Adrenal gland (tissue), 12 donors: Measurements from ENCODE around the gene OLFM2. TPM values are rescaled to one million over a fixed set of nuclear protein-coding genes. Genes with fewer than 3 reads are reported as not detected.

ENCODE experiments used
- DNase-seq, 7 donors: peaks; one replicate each; pipeline ENCODE4 v3.0.0-alpha.2; 2019 to 2020
- H3K27ac ChIP-seq, 5 donors: fragments of 200-600 bp; sonication (generic) in 4 of 5; 1 replicate in 3 of 5; 2 replicates in 2 of 5; pipeline versions ENCODE4 v1.5.1 to v1.8.0; 2016 to 2020; ENCODE audit warnings: mild to moderate bottlenecking in 1 of 5
- H3K27me3 ChIP-seq: fragments of 200-600 bp; 2 replicates; pipeline ENCODE4 v1.8.0; 2021
- H3K36me3 ChIP-seq, 2 donors: fragments of 200-600 bp; replicated peaks in 1 of 2; 1 replicate in 1 of 2; 2 replicates in 1 of 2; pipeline versions ENCODE4 v1.5.1 to v1.8.0; 2018 to 2022
- H3K4me1 ChIP-seq, 2 donors: fragments of 200-600 bp; replicated peaks in 1 of 2; 1 replicate in 1 of 2; 2 replicates in 1 of 2; pipeline versions ENCODE4 v1.5.1 to v1.8.0; 2018 to 2021
- H3K4me3 ChIP-seq, 4 donors: fragments of 200-600 bp; sonication (generic) in 3 of 4; one replicate each; pipeline ENCODE4 v1.5.1; 2016 to 2018
- H3K9me3 ChIP-seq, 3 donors: fragments of 200-600 bp; sonication (generic) in 1 of 3; replicated peaks in 1 of 3; 1 replicate in 2 of 3; 2 replicates in 1 of 3; pipeline versions ENCODE4 v1.5.1 to v1.8.0; 2016 to 2021
- POLR2A ChIP-seq, 2 donors: fragments of 450-650 bp; IDR thresholded peaks; one replicate each; pipeline ENCODE4 v1.6.1; 2017; ENCODE audit warnings: antibody characterized with exemption in 2 of 2, mild to moderate bottlenecking in 2 of 2, moderate library complexity in 1 of 2
- WGBS, 4 donors: extraction: QIAGEN DNeasy Blood & Tissue Kit in 2 of 4; methylation state at CpG; one replicate each; pipeline versions ENCODE4 v1.1.5 to v1.1.7; 2013 to 2017; 5-methylcytosine and 5-hydroxymethylcytosine counted together
- intact Hi-C, 2 donors: fragments of 100-400 bp; cut with DNase I; formaldehyde crosslinking; loops; one replicate each; pipeline versions ENCODE4 v1.14.1 to v1.15.0; 2022 to 2023
- polyA plus RNA-seq, 3 donors: library from polyadenylated mRNA; stranded (reverse); fragments of 200-250 nt in 2 of 3; fragments of 350-450 nt in 1 of 3; fragmentation: Illumina TruSeq in 1 of 3; extraction: RNeasy Lipid Tissue Mini Kit (QIAGEN cat#74804) in 1 of 3; gene quantifications; one replicate each; pipeline ENCODE4 v1.2.3, GENCODE V29; 2013 to 2014
- total RNA-seq, 9 donors: library from RNA; depleted of rRNA in 4 of 9; stranded (reverse); fragments of >200 nt in 4 of 9; fragments of 120-200 nt in 1 of 9; fragmentation: NEBNext Ultra II Directional in 1 of 9; extraction: Animal tissue kit (Norgen Biotek cat#: 25700) in 1 of 9; gene quantifications; one replicate each; pipeline versions ENCODE4 v1.1.0 to v1.2.4, GENCODE V29; 2013 to 2023
- TF ChIP-seq, protein P1 (sequence below), 6 experiments: fragments of 450-650 bp in 4 of 6; fragments of 200-600 bp in 2 of 6; sonication (generic) in 1 of 6; IDR thresholded peaks; 1 replicate in 5 of 6; 2 replicates in 1 of 6; pipeline versions ENCODE4 v1.5.1 to v1.8.0; 2016 to 2021; ENCODE audit warnings: antibody characterized with exemption in 6 of 6, mild to moderate bottlenecking in 2 of 6, moderate library complexity in 1 of 6
- donor health status: healthy with polysubstance abuse.
- donor health status: Bipolar disorder and iron deficiency.
- donor health status: DM: yes; HTN: yes; CAD: no.
- donor health status: DM: no; HTN: no; CAD: no.
- donor health status: DM: no; HTN: no; CAD: no.
- donor health status: DM: yes; HTN: yes; CAD: no.

The OLFM2 gene
- total and polyA plus RNA-seq, 12 donors, result 2.2 to 76.2 (median 51.5) TPM

DNA sequence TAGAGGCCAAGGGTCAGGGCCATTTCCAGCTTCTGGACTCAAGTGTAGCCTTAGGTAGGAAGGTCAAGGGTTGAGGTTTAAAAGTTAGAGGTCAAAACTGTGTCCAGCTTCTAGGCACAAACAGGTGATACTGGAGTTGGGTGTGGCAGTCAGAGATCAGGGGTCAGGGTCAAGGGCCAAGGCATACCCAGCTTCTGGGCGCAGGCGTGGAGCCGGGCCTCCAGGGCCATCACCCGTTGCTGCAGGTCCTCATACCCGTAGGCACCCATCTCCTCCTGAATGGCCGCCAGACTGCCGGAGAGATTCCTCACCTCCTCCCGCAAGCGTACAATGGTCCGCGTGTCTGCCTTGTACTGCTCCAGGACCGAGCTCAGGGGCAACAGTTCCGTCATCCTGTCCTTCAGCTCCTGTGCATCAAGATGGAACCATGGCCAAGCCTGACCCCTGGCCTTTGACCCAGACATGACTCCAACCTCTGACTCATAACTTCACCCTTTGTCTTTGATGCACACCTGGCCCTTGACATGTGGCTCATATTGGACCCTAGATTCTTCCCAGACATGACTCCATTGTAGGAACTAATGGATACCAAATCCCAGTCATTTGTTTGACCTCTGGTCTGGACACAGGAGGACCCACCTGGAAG is 79.1 kb downstream of the OLFM2 start:
- no peaks in the 10 kb centered on the region for H3K9me3 ChIP-seq
- H3K4me3 ChIP-seq, result no peak overlapping the region
- no peaks in the 10 kb centered on the region for H3K36me3 ChIP-seq
- no peaks in the 10 kb centered on the region for H3K4me1 ChIP-seq
- 92 to 96% (median 94%) methylated on average over 8 to 13 of the region's 13 CpGs for WGBS, 4 donors
- no peak for DNase-seq
- intact Hi-C loops, result no loop called here
- H3K27ac ChIP-seq, result no peak overlapping the region
- no peaks in the 10 kb centered on the region for H3K27me3 ChIP-seq
- TF ChIP-seq POLR2A (IDR thresholded peaks at IDR 0.05), result no peak
- TF ChIP-seq, protein P1, sequence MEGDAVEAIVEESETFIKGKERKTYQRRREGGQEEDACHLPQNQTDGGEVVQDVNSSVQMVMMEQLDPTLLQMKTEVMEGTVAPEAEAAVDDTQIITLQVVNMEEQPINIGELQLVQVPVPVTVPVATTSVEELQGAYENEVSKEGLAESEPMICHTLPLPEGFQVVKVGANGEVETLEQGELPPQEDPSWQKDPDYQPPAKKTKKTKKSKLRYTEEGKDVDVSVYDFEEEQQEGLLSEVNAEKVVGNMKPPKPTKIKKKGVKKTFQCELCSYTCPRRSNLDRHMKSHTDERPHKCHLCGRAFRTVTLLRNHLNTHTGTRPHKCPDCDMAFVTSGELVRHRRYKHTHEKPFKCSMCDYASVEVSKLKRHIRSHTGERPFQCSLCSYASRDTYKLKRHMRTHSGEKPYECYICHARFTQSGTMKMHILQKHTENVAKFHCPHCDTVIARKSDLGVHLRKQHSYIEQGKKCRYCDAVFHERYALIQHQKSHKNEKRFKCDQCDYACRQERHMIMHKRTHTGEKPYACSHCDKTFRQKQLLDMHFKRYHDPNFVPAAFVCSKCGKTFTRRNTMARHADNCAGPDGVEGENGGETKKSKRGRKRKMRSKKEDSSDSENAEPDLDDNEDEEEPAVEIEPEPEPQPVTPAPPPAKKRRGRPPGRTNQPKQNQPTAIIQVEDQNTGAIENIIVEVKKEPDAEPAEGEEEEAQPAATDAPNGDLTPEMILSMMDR (IDR thresholded peaks at IDR 0.05), result no peak

DNA sequence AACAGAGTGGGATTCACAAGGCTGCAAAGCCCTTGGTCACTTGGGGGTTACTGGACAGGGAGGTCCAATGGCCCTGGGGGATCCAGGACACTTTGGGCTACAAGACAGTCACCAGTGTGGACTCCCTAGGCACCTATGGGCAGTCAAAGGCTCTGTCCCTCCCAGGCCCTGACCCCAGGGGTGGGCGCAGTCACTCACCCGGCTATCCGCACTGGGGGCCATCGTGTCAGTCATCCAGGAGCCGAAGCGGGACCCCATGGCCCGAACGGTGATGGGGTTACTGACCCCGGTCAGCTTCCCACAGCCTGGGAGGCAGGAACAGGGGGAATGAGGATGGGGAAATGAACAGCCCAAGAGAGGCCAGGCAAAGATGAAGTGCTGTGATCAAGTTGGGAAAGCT is 79.7 kb downstream of the OLFM2 start:
- Histone ChIP-seq H3K4me3 (no peak overlapping the region), H3K27ac (no peak overlapping the region), H3K9me3 (no peaks in the 10 kb centered on the region), H3K27me3 (no peaks in the 10 kb centered on the region), H3K4me1 (no peaks in the 10 kb centered on the region), H3K36me3 (no peaks in the 10 kb centered on the region)
- TF ChIP-seq, protein P1 (IDR thresholded peaks at IDR 0.05), result no peak
- WGBS, 4 donors, result 91 to 97% (median 96%) methylated on average over 5 to 9 of the region's 9 CpGs
- no peak for DNase-seq
- intact Hi-C loops, result no loop called here

DNA sequence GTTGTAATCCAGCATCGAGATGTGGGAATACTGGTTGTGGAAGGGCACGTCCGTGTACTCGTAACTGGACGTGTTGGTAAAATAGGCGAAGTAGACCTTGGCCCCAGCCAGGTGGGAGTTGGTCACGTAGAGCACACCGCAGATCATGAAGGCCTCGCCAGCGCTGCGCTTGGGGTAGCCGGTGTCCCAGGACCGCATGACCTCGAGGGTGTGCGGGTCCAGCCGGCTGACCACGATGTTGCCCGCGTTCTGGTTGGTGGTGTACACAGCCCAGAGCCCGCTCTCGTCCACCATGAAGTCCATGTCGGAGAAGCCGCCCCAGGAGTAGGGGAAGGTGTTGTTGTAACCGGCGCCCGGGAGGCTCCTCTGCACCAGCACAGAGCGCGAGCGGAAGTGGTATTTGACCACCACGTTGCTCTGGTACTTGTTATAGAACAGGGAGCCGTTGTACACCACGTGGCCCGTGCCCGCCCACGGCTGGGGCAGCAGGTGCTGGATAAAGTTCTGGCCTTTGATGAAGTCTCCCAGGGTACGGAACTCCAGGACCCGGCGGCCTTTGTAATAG is 82.0 kb downstream of the OLFM2 start:
- DNase-seq, result no peak
- Histone ChIP-seq H3K4me3 (no peak overlapping the region), H3K27ac (no peak overlapping the region), H3K36me3 (no peaks in the 10 kb centered on the region), H3K9me3 (no peaks in the 10 kb centered on the region), H3K4me1 (no peaks in the 10 kb centered on the region), H3K27me3 (no peaks in the 10 kb centered on the region)
- intact Hi-C loops, result no loop called here
- TF ChIP-seq, protein P1 (IDR thresholded peaks at IDR 0.05), result no peak
- TF ChIP-seq POLR2A (IDR thresholded peaks at IDR 0.05), result no peak
- 96 to 98% (median 97%) methylated on average over 24 to 38 of the region's 38 CpGs for WGBS, 4 donors

DNA sequence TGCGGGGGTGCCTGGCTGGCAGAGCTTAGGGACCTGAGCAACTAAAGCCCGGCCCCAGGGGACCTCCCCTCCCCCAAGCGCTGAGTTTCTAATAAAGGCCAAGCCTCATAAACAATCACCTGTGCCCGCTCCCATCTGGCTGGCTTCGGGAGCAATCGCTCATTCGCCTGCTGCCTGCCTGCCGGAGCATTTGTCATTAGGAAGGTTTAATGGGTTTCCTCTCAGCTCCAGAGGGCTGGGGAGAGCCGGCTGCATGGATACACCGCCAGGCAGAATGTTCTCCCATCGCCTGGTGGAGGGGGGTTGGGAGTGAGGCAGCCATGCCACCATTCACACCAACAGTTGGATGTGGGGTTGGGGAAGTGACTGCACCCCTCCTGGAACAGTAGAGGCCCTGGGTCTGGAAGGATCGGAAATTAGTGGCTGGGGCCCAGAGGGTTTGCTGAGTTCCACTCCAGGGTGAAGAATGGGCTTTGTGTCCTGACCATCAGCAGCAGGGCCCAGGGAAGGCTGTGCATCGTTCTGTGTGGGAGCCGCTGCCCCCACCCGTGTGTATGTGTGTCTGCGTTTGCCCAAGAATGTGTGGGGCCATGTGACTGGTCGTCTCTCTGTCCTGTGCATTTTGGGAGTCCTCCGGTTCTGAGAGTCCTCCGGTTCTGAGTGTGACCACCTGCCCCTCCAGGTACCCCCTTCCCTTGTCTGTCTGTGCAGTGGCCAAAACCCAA is 85.9 kb downstream of the OLFM2 start:
- H3K36me3 ChIP-seq, result peaks cover 0 to 14% of the 10 kb centered on the region in 2 donors
- 62 to 77% (median 72%) methylated on average over 12 to 19 of the region's 19 CpGs for WGBS, 4 donors
- no peaks in the 10 kb centered on the region for H3K9me3 ChIP-seq
- no peaks in the 10 kb centered on the region for H3K27me3 ChIP-seq
- TF ChIP-seq POLR2A (IDR thresholded peaks at IDR 0.05), result no peak
- TF ChIP-seq, protein P1 (IDR thresholded peaks at IDR 0.05), result no peak
- peaks cover 6 to 10% of the 10 kb centered on the region in 2 donors for H3K4me1 ChIP-seq
- H3K4me3 ChIP-seq, result no peak overlapping the region
- intact Hi-C loops, result no loop called here
- H3K27ac ChIP-seq, result no peak overlapping the region
- no peak for DNase-seq
